Measurements from ENCODE around the gene COPS2.
"Not testable (repeated sequence)": the region's sequence is repeated elsewhere in the genome, so short reads cannot be mapped to it uniquely, and the experiment has no call there.

The COPS2 gene

DNA sequence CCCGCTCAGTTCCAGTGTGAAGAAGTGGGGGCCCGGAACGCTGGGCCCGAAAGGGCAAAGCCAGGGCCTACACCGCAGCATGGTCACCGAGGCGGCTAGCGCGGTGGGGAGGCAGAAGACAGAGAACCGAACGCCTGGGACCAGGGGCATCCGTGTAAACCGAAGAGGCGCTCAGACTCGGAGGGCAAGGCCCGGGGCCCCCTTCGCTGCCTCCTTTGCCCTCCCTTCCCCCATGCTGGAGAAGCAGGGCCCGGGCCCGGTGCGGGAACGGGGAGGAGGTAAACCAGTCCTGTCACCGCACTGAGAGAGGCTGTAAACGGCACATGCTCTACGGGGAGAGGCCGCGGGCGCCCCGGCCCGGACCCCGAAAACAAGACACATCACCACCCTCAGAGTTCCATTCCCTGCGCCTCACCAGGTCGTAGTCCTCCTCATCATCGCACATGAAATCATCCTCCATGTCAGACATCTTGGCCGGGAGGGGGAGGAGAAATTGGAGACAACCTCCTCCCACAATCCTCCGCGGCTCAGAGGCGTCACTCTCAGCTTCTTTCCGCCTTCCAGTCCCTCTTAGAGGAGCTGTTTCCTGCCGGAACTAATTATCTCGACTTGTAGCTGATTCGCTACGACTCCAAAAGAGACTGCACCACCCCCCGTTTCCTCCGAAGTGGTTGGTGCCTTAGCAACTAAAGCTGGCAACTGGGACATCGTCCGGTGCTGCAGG is at the start of gene COPS2:
COPS2 (minus strand) TSS at position 490 of the 724 bp plus-strand sequence; CDS start at position 469, 21 bp downstream.
- peak; percentile 75 to 85 for DNase-seq (ENCODE audit: low read depth in 1 of 2, low spot score in 1 of 2)

DNA sequence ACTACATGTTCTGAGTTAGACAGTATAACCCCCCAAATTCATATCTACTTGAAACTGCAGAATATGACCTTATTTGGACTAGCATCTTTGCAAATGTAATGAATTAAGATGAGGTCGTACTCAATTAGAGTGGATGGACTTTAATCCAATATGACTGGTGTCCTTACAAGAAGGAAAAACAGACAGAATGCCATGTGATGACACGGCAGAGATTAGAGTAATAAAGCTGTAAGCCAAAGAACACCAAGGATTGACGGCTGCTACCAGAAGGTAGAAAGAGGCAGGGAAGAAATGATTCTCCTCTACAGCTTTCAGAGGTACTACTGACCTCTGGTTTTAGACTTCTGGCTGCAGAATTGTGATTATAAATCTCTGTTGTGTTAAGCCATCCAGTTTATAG is 44.9 kb upstream of the COPS2 start:
- no peak for DNase-seq (ENCODE audit: low read depth in 1 of 2, low spot score in 1 of 2)

DNA sequence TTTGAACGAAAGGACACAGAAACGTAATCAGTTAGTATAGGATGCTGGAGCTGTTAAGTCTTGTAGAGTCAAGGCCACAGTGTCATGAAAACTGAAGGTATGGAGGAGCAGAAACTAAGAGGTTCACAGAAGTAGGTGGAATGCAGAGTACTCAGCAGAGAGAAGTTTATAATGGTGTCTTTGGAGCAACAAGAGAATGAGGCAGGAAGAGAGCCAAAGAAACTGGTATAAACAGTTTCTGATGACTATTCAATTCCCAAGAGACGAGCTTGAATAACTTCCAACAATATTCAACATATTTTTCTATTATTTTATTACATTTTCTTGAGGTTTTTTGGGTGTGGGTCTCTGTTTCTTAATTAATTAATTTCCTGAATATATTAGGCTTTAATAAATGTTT is 44.3 kb upstream of the COPS2 start:
- DNase-seq (ENCODE audit: low read depth in 1 of 2, low spot score in 1 of 2): no peak

DNA sequence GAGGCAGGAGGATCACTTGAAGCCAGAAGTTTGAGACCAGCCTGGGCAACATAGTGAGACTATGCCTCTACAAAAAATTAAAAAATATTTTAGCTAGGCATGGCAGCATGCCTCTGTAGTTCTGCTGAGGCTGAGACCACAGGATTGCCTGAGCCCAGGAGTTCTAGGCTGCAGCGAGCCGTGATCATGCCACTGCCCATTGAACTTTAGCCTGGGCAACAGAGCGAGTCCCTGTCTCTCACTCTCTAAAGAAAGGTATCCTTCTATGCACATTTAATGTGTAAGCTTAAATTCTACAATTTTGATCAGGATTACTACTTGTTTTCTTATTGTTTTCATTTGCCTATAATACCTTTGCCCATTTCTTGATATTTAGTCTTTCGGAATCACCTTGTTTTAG is 41.5 kb upstream of the COPS2 start:
- no peak for DNase-seq (ENCODE audit: low read depth in 1 of 2, low spot score in 1 of 2)

DNA sequence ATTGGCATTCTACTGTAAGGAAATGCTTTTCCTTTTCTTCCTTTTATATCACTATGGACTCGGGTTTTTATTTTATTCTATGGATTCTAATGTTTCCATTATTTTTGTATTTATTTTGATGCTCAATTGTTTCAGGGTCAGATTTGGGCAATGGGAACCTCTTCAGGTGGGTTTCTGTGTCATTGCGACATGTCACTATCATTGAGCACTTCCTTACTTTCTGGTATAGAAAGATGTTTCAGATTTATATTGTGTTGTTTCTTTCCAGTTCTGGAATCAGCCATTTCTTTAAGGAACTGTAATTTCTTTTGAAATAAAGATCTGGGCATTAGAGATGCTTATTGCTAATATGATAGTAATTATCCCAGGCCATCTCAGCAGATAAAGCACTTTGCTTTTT is 36.5 kb upstream of the COPS2 start:
- DNase-seq (ENCODE audit: low read depth in 1 of 2, low spot score in 1 of 2): no peak

DNA sequence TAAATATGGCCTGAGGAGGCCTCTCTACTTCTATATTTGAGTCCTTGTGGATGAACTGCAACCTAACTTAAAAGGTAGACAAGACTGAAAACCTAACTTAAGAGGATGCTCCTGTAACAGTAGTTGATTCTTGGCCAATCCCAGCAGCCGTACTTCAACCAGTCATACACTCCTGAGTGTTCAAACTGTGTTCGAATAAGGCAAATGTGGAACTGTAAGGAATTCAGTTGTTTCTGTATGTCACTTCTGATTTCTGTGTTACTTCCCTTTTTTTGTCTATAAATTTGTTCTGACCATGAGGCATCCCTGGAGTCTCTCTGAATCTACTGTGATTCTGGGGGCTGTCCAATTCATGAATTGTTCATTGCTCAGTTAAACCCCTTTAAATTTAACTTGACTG is 35.2 kb upstream of the COPS2 start:
- no peak for DNase-seq (ENCODE audit: low read depth in 1 of 2, low spot score in 1 of 2)

DNA sequence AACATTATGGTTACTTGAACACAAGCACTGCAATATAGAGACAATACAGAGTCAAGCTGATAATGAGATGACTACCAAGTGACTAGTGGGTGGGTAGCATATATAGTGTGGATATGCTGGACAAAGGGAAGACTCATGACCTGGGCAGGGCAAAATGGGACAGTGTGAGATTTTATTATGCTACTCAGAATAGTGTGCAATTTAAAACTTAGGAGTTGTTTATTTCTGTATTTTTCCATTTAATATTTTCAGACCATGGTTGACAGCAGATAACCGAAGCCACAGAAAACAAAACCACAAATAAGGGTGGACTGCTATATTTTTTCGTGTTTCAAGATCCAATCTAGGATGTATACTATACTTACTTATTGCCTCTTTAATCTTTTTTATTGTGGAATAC is 34.2 kb upstream of the COPS2 start:
- no peak for DNase-seq (ENCODE audit: low read depth in 1 of 2, low spot score in 1 of 2)

DNA sequence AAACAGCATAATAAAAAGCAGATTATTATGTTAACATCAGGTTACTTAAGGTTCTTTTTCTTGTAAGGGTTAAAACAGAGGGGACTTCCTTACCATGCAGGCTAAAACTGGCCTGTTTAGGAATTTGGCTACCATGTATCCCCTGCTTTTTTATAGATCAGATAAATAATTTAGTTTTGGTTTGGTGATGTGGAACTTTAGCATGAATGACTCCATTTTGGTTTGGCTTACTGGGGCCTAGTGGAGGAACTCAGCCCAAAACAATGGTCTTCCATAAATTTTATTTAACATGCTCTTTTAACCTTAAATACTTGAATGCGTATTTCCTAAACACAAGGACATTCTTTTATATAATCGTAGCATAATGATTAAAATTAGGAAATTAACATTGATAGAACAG is 33.5 kb upstream of the COPS2 start:
- DNase-seq (ENCODE audit: low read depth in 1 of 2, low spot score in 1 of 2): no peak

DNA sequence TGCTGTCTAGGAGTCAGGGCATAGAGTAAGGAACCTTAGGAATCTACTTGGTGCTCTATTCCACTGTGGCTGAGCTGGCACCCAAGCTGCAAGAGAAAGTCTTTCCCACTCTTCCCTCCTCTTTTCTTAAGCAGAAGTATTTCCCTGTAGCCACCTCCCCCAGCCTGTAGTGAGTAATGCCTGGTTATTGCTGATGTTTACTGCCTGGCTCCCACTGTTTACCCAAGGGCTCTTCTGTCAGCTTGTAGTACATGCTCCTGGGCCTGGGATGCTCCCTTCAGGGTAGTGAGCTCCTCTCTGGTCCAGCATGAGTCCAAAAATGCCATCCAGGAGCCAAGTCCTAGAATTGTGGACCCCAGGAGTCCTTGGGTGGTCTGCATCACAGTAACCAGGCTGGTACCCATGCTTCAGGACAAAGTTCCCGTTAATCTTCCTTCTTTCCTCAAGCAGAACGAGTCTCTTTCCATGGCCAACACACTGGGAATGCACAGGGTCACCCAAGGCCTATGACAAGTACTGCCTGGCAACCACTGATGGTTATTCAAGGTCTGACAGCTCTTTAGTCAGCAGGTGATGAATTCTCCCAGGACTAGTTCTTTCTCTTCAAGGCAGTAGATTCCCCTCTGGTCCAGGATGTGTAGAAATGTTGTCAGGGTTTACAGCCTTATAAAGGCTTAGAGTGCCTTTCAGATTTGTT is 32.3 kb upstream of the COPS2 start:
- DNase-seq (ENCODE audit: low read depth in 1 of 2, low spot score in 1 of 2): no peak

DNA sequence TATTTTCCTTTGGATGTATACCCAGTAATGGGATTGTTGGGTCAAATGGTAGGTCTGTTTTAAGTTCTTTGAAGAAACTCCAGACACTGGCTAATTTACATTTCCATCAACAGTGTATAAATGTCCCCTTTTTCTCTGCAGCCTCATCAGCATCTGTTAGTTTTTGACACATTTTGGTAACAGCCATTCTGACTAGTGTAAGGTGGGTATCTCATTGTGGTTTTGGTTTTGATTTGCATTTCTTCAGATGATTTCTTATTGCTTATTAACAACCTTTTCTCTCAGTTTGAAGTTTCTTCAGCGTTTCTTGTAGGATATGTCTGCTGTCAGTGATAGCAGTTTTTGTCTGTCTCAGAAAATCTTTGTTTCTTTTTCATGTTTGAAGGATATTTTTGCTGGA is 30.1 kb upstream of the COPS2 start:
- no peak for DNase-seq (ENCODE audit: low read depth in 1 of 2, low spot score in 1 of 2)

DNA sequence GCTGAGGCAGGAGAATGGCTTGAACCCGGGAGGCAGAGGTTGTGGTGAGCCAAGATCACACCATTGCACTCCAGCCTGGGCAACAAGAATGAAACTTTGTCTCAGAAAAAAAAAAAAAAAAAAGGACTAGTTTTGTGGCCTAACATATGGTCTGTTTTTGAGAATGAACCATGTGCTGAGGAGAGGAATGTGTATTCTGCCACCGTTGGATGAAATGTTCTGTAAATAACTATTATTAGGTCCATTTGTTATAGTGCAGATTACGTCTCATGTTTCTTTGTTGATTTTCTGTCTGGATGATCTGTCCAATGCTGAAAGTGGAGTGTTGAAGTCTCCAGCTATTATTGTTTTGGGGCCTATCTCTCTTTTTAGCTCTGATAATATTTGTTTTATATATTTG is 28.3 kb upstream of the COPS2 start:
- not testable (repeated sequence) for DNase-seq (ENCODE audit: low read depth in 1 of 2, low spot score in 1 of 2)

DNA sequence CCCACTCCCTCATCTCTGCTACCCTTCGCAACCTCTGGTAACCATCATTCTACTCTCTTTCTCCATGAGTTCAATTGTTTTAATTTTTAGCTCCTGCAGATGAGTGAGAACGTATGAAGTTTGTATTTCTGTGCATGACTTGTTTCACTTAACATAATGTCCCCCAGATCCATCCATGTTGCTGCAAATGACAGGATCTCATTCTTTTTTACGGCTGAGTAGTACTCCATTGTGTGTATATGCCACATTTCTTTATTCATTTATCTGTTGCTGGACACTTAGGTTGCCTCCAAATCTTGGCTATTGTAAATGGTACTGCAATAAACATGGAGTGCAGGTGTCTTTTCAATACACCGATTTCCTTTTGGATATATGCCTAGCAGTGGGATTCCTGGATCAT is 26.7 kb upstream of the COPS2 start:
- DNase-seq (ENCODE audit: low read depth in 1 of 2, low spot score in 1 of 2): no peak

DNA sequence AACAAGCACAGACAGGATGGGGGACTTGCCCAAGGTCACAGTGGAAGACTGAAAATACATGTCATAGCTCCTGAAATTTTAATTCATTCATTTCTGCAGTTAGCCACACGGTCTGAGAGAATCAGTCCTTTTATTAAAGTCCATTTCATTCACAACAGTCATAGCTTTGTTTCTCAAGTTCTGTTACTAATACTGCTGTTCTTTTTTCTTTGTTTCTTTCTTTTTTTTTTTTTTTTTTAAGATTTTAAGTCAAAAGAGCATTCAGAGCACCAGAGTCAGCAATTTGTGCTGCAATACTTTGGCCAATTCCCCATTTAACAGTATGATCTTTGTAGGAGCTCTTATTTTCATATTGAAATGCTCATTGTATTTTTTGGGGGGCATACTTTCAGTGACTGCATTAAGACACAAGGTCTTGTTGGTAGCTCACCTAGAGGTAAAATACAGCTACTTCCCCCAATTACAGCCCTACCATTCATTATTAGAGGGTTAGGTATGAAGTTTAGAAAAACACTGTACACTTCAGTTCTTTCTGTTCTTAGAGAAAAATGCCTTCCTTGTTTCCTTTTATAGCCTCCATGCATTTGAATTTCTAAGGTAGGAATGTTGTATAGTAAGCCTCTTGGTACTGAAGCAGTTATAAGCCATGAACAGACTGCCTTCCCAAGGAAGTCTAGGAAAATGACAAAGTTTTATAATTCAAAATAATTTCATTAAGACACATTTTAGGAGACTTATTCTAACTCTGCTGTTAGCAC is 24.2 kb upstream of the COPS2 start:
- DNase-seq (ENCODE audit: low read depth in 1 of 2, low spot score in 1 of 2): no peak

DNA sequence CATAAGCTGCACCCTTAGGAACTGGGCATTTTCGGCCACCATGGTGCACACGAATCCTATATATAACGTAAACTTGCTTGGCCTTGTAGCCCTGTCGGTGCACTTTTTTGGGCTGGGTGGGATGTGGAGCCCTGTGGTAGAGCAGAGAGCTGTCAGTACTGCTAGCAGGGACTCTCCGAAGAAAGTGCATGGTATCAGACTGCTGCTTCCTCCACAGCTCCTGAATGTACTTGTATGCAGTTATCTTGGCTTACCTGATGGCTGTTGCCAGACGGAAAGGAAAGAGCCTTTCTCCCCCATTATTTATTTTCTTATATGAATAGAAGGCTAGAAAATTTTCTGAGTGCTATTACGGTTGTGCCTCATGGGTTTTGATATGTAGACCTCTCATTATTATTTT is 23.1 kb upstream of the COPS2 start:
- DNase-seq (ENCODE audit: low read depth in 1 of 2, low spot score in 1 of 2): no peak

DNA sequence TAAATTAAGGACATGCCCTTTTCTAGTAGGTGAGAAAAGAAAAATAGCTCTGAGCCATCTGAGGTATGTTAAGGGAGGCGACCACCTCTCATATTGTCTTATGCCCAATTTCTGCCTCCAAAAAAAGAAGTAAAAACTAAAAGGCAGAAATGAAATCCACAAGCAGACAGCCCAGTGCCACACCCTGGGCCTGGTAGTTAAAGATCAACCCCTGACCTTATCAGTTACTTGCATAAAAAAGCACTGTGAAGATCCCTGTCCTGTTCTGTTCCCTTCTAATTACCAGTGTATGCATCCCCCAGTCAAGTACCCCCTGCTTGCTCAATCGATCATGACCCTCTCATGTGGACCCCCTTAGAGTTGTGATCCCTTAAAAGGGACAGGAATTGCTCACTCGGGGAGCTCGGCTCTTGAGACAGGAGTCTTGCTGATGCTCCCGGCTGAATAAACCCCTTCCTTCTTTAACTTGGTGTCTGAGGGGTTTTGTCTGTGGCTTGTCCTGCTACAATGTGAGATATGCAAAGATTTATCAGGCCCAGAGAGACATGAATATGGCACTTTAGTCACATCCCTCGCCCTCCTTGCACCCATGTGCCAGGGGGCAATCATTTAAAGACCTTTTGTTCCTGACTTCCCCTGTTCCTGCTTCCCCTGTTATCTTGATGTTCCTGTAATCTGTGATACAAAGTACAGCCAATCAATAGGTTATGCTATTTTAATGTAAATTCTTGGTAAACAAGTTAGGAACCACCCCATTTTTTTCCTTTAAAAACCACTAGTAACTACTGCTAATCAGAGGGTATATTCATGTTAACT is 20.4 kb upstream of the COPS2 start:
- DNase-seq (ENCODE audit: low read depth in 1 of 2, low spot score in 1 of 2): not testable (repeated sequence)

DNA sequence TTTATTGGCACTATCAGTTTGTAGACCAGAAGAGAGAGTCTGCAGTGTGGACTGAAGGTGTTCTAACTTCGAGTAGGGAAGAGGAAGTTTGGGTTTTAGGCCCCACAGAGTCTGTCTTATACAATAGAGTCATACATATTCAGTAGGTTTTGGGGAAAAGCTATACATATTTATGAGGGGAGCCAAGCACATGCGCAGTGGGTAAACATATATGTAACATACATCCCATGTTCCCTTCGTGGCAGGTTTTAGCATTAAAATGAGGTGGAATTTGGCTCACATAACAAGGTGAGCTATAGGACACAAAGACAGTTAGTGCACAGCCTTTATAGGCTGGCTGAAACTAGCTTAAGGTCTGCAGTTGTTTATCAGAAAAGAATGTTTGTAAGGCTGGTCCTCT is 19.5 kb upstream of the COPS2 start:
- DNase-seq (ENCODE audit: low read depth in 1 of 2, low spot score in 1 of 2): no peak

DNA sequence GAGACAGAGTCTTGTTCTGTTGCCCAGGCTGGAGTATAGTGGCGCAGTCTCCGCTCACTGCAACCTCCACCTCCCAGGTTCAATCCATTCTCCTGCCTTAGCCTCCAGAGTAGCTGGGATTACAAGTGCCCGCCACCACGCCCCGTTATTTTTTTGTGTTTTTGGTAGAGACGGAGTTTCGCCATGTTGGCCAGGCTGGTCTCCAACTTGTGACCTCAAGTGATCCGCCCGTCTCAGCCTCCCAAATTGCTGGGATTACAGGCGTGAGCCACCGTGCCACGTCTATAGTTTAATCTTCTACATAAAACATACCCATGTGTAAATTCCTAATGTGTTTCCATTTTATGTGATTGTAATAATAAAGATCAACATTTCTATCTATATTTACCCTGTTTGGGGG is 16.4 kb upstream of the COPS2 start:
- no peak for DNase-seq (ENCODE audit: low read depth in 1 of 2, low spot score in 1 of 2)

DNA sequence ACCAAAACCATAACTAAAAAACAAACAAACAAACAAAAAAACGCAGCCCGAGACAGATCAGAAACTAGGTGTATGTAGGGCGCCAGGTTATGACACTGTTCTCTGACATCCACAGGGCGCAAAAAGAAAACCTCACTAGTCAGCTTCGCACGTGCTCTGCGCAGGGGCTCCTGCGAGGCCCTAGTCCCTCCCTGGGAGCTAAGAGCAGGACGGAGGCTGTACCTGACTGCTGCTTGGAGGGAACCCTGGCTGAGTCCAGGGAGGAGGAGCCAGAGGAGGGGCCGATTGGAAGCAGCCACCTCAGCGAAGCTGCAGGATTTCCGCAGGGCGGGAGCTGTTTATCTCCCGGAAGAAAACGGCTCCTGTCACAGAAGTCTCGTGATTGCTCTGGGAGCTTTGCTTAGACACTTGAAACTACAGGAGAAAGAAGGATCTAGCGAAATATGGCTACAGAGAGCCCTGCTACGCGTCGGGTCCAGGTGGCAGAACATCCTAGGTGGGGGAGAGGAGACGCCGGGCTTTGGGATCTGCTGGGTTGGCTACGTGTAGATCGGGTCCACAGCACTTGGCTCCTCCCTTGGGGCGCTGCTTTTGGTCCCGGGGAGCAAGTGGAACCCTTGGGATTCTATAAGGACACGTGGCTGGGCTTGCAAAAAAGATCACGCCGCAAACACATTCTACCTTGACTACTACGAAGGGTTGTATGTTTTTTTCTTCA is 14.6 kb upstream of the COPS2 start, which contains the start of gene GALK2:
GALK2 (plus strand) TSS at position 368 of the 718 bp plus-strand sequence; CDS start at position 444, 76 bp downstream.
- DNase-seq (ENCODE audit: low read depth in 1 of 2, low spot score in 1 of 2): peak; percentile 45 to 60

DNA sequence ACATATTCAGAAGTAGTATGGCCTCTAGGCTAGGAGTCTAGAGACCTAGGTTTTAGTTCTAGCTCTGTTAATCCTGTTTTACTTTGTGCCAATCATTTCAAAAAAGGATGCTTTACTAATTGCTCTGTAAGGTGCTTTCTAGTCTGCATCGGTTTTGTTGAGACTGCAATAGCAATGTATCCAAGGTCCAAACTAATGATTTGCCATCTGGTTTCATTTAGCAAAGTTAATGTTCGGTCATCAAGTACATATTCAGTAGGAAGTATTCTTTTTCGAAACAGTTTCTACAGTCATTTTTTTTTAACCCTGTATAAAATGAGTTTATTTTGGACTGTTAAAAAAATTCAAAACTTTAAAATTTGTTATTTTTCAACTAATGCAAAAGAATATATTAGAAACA is 12.6 kb upstream of the COPS2 start:
- no peak for DNase-seq (ENCODE audit: low read depth in 1 of 2, low spot score in 1 of 2)

DNA sequence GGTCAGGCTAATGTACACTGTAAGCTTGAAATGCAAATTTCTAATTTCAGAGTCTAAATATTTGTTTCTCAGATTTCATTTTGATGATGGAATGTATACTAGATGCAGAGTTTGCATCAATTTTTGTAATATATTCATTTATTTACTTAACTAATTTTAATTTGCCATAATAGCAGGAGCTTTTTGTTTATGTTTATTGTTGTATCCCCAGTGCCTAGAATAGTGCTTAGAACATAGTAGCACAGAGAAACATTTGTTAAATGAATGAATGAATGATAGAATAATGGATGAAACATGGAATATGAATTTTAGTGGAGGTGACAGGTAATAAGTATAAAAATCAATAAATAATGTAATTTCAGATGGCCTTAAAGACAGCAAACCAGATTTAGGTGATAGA is 9.5 kb upstream of the COPS2 start:
- no peak for DNase-seq (ENCODE audit: low read depth in 1 of 2, low spot score in 1 of 2)

DNA sequence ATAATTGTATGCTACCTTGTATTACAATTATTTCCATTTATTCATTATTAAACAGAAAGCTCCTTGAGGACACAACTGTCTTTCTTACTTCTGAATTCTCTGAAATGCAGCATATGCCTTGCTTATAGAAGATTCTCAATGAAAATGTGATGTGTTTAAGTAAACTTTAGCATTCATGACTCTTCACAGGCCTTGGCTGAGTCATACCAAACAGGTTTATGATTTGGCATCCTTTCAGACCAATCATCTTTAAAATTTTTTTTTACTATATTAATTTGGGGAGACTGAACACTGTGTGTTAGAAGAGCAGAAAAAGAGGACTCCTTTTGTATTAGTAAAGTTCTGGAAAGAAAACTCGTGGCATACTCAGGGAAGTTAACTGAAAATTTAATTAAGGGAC is 8.3 kb upstream of the COPS2 start:
- no peak for DNase-seq (ENCODE audit: low read depth in 1 of 2, low spot score in 1 of 2)
